ENCODE measurements around the gene TNRC18.
A peak's percentile ranks its signal among the peaks of the same experiment; 100 is the strongest.
"Not testable (repeated sequence)": the region's sequence is repeated elsewhere in the genome, so short reads cannot be mapped to it uniquely, and the experiment has no call there.

Gene TNRC18

DNA sequence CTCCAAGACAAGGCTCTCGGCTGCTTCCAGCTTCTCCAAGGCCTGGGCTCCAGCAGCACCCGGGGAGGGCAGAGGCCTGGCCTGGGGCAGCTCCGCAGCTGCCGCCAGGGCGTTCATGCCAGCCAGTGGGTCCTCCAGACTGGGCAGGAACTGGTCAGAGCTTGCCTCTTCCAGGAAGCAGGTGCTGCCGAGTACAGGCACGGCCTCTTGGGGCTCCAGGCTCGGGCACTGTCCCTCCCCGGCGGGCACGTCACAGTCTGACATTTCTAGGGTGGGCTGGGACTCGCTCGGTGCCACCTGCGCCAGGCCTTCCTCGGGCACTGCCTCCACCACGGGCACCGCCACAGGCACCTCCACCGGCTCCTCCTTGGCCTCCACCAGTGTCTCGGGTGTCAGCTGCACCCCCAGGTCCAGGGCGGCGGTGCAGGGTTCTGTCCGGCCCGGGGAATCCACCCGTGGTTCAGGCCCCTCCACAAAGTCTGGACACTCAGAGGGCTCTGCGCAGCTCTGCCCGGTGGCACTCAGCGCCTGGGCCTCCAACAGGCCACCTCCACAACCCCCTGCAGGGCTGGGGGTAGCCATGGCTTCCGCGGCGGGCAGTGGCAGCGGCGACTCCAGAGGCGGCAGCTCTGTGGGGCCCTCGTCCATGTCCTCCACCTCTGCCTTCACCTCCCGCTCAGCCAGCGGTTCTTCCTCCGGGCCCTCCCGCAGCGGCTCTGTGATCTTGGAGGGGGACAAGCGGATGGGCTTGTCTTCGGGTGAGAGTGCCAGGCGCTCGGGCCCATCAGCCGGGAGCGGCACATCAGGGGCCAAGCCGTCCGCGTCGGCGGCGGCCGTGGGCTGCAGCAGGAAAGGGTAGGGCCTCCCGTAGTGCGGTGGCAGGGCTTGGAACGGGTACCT lies 52.9 kb downstream of the TNRC18 start:
- no peak for DNase-seq

DNA sequence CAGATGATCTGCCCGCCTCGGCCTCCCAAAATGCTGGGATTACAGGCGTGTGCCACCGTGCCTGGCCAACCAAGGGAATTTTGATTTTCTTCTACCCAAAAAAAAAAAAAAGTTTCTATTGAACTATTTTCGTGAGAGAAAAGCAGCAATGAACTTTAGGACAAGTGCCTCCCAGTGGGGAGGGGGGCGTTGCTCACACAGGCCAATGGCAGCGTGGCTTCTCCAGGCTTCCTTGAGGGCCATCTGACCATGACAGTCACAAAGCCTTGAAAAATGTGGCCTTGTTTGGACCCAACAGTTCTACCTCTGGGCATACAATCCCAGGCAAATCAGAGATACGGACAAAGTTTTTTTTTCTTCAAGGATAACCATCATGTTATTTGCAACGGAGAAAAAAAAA lies 56.0 kb downstream of the TNRC18 start:
- no peak for DNase-seq

DNA sequence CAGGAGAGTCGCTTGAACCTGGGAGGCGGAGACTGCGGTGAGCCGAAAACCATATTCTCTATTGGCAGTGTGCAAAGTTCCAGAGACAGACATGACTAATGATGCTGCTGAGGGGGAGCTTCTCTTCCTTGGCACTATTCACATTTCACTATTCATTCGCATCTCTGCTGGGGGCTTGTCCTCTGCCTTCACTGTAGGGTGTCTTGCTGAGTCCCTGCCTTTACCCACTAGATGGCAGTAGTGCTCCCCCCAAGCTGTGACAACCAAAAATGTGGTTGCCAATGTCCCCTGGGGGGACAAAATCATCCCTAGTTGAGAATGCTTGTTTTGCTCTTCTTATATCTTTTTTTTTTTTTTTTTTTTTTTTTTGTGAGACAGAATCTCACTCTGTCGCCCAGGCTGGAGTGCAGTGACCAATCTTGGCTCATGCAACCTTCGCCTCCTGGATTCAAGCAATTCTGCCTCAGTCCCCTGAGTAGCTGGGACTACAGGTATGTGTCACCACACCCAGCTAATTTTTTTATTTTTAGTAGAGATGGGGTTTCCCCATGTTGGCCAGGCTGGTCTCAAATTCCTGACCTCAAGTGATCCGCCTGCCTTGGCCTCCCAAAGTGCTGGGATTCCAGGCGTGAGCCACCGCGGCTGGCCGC lies 57.5 kb downstream of the TNRC18 start:
- peak; percentile 37 for DNase-seq

DNA sequence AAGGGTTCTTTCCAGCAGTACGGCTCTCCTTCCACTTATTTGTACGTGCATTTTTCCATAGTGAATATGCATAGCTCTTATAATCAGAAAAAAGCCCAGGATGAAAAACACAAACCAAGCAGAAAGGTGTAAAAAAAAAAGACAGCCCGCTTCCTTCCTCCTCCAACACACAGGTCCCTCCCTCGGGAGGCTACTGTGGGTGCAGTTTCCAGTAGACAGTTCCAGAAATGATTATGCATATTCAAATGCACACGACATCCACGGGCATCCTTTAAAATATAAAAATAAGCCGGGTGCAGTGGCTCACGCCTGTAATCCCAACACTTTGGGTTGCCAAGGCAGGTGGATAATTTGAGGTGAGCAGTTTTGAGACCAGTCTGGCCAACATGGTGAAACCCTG lies 59.9 kb downstream of the TNRC18 start:
- no peak for DNase-seq

DNA sequence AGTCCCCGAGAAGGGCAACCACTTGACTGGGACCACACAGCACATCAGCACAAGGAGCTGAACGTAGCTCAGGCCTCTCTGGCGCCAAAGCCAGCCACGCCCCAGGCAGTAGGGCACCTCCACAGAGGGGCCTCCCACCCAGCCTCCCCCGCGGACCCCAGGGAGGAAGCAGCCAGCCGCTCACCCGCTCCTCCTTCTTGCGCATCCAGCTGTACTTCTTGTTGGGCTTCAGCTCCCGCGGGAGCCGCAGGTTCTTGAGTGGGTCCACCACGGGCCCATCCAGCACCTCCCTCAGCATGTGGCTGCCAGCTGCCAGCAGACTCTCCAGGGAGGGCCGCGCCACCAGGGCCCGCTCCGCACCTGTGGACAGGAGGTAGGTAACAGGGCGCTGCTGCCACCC lies 61.2 kb downstream of the TNRC18 start:
- no peak for DNase-seq

DNA sequence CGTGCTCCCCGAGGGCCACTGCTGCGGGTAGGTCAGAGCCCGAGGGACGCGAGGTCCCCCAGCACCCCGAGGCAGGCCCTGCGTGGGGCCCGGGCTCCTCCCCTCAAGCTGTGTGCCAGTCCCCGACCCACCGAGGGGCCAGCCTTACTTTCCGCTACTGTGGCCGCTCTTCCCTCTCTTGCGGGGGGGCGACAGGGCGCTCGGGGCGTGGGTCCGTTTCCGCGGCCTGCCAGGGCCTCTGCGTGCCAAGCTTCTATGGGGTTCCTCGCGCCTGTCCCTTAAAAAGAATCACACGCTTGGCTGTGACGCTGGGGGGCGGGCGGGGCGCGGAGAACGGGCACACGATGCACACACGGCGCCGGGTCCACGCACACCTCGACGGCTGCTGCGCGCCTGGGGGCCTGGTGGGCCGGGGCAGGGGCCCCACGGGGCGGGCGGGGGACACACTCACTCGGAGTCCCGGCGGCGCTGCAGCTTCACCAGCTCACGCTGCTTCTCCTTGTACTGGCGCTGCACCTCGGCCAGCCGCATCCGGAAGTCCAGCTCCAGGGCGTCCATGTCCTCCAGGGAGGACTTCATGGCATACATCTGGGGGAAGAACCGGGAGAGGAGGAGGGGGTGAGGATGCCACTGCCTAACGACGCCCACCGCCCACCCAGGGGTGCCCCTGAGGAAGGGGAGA lies 62.0 kb downstream of the TNRC18 start:
- DNase-seq, result no peak

DNA sequence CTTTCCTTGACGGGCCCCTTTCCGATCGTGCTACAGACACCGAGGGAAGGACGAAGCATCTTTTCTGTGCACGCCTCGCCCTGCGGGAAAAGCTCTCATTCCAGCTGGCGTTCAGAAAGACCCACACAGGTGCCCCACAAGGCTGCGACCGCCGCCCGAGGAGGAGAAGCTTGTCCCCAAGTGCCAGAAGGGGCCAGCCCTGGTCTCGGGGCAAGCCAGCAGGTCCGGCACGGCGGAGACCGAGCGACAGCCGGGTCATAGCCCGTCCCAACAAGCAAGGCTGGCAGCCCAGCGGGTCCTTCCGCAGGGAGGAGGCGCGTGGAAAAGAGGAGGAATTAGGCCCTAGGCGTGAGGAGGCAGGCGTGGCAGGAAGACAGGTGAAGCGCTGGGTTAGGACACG lies 62.7 kb downstream of the TNRC18 start:
- DNase-seq, result no peak

DNA sequence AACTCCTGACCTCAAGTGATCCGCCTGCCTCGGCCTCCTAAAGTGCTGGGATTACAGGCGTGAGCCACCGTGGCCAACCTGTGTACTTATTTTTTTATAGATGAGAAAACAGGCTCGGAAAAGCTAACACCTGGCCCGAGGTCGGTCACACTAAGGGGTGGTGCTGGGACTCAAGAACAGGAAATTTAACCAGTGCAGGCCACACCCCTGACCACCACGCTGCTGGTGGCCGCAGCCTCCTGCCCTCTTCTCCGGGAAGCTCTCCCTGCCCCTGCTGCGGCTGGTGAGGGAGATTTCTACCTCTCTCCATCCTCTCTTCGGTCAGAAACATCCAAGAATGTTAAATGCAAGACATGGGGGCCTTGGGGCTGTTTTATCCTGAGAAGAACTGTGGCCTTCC lies 63.2 kb downstream of the TNRC18 start:
- no peak for DNase-seq

DNA sequence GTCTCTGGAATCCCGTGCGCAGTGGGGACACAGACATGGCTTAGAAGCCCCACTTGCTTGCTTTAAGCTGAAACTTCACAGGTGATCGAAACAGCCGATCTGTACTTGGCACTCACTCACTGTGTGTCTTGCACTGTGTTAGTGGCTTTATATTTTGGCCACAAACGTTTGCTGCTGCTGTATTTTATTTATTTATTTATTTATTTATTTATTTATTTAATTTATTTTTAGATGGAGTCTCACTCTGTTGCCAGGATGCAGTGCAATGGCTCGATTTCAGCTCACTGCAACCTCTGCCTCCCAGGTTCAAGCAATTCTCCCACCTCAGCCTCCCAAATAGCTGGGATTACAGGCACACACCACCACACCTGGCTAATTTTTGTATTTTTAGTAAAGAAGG lies 63.6 kb downstream of the TNRC18 start:
- DNase-seq, result not testable (repeated sequence)

DNA sequence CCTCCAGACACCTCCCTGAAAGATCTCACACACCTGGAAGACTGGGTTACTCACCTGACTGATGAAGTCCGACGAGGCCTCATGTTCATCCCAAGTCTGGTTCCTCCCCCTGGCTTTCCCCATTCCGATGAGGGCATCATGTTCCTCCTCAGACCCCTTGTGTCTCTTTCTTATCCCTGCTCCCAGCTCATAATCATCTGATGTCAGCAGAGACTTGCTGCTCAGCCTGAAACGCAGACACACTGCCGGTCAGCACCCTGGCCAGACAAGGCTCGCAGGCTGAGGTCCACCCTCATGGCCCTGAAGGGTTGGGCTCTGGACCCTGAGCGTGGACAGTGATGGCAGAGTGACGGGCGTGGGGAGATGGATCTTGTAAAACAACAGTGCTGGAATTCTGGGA lies 64.3 kb downstream of the TNRC18 start:
- no peak for DNase-seq

DNA sequence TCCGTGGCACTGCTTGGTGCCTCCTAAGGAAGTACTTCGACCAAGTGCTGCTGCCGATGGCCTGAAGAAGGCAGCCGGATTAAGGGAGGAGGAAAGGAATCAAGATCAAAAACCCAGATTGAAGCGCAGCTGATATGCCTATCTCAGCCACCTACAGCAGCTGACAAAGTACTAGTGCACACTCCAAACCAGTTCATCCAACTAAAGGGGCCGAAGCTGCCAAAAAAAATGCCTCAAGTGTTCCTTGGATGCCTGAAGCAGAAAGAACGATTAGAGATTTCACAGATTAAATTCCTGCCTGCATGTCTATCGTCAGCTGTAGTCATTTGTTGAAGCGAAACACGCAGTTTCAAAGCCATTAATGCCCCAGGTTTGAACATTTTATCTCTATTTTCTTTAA lies 65.7 kb downstream of the TNRC18 start:
- no peak for DNase-seq

DNA sequence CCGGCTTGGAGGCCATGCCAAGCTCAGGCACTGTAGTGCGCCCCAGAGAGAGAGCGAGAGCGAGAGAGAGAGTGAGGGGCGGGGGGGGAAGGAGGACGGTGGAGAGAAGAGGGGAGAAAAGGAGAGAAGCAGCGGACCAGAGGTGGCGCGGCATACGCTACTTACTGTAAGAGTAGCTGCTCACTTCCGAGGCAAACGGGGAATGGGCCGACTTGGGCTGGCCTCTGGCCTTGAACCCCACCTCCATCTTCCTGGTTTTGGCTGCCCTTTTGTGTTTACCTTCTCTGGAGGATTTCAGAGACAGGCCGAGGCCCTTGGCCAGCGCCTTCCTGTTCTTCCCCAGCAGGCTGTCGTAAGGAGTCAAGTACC lies 66.9 kb downstream of the TNRC18 start:
- no peak for DNase-seq

DNA sequence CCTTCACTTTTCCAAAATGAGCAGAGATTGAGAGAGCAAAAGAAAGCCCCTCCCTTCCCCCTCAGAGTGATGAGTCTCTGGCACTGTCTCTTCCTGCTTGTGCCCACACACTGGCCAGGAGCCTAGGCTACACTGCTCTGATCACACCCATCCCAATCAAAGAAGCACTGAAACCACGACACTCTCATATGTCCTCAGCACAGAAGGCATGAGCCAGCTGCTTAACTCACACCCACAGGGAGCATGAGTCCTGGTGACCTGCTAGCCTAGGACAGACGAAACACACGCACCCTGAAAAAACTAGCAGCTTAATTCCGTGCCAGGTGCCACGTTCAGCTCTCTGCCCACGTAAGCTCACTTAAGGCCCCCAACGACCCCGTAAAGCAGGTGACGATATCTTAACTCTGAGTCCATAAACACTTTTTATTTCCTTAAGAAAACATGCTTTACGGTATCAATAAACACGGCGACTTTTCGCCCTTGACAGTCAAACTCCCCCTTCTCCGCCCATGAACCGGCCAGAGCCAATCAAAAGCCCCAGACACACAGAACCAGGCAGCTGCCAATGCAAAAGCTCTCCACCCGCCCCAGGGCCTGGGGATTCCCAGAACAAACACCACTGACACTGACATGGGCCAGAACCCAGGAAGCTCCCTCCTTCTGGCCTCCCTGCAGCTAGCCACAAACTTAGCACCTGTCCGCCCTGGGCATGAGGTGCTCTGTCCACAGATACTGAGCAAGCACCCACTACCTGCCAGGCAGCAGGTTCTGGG lies 69.0 kb downstream of the TNRC18 start:
- no peak for DNase-seq

DNA sequence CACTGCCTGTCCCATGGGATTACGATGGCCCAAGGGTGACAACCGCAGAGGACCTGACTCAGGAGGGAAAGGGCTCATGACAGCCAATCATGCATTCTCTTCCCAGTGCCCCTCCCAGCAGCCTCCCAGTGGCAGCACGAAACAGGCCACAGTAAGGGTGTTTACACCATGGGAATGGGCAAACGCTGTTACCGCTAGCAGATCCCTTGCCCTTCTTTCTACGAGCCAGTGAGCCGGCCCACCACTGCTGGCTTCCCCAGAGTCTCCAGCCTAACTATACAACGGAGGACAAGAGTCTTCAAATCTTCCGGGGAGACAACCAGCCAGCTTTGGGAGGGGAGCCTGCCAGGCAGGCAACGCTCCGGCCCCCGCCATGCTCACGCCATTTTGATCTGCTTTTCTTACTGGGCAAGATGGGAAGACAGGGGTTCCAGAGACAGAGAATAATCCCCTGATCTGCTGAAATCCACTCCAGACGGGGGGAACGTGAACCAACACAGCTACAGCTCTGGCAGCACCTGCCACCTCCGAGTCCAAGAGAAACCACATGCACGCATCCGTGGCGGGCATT lies 71.1 kb downstream of the TNRC18 start:
- no peak for DNase-seq

DNA sequence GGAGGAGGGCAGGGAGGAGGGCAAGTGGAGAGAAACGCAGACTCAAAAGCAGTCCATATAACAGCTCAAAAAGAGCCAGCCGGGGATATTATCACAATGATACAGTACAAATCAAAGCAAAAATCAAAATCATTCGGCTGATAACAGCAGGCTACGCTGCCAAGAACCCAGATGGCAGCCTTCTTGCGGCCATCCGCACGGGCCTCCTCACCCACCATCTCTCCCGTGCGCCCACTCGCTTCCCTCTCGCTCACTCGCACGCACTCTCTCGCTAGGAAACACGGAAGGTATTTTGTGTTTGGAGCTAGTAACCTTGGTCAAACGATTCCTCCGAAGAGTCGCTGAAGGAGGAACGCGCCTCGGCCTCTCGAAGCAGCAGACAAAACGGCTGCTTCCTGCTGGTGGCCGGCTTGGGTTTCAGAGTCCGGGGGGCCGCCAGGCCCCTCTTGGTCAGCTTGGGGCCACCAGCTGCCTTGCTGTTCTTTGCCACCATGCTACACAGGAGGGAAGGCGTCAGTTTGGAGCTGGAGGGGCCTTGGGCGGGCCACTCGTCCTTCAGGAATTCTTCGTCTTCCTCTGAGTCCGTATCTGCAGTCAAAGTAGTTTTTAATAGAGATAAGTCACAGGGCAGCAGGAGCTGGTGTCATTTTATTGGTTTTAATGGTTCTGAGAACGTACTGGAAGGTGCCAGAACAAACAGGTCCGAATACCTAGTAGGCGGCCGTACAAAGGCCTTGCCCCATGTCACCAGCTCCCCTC lies 71.9 kb downstream of the TNRC18 start:
- no peak for DNase-seq

DNA sequence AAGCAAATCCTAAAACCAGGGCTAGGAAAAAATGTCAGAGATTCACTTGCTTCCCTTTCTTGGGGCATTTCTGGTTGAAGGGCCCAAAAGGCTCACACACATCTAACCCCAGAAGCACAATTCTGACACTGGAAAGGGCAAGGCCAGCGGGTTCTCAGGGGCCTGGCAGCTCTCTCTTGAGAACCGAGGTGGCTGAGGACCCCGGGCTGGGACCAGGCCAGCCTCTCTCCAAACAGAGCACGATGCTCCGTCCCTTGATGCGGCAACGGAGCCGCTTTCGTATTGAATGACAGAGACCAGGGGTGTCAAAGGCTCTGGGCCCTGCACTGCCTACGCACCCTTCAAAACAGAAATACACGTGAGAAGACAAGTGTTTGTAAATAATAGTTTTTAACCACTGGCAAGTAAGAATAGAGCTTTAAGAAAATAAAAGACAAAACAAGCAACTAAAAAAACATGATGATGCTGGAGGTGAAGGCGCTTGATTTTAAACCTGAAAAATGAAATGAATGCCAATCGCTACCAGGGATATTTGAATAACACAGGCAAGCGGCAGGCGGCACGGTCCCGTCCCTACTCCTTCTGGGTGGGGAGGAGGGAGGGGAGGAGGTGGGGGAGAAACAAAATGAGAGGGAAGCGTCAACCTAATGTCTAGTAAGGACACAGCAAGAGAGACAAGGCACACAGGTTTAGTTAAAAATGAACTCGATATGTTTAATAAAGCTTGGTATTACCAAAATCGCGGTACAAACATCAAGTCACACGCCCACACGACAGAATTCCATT lies 72.8 kb downstream of the TNRC18 start:
- DNase-seq, result no peak

DNA sequence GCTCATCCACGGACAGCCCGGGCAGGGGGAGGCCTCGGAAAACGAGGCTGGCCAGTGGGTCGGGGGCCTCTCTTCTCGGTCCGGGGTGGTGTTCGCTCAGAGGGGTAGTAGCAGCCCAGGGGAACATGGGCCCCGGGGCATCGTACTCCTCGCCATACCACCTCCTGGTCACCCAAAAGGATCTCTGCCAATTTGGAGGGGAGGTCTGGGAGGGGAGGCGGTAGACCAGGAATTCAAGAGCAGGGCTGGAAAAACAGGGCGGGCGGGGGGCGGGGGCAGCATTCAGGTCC lies 73.5 kb downstream of the TNRC18 start:
- DNase-seq, result no peak

DNA sequence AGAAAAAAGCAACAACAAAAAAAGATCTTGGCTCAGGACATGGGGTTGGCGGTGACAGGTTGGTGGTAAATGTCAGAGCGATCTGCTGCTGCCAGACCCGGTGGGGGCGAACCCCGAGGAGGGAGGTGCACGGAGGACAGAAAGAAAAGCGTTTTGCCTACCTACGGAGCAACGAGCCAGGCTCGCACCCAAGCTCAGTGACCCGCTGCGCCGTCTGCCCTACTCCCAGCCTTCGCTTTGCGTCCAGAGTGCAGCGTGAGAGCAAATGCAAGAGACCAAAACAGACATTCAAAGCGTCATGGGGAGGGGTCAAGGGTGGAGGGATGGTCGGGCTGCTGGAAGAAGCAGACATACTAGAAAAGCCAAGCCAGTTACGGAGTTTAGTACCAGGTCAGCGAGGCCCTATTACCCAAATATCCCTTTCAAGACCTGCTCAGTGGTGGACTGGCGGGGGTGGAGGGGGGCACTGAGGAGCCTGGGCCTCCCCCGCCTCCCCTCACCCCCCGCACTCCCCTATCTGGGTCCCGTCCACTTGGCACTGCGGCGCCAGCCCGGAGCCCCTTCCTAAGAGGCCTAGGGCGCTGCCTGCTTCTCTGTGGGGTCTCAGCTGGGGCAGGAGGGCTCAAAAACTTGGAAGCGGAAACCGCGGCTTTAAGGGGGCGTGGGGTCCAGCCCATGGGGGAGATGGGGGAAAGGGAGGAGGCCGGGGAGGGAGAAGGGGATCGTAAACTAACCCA lies 74.0 kb downstream of the TNRC18 start:
- no peak for DNase-seq

DNA sequence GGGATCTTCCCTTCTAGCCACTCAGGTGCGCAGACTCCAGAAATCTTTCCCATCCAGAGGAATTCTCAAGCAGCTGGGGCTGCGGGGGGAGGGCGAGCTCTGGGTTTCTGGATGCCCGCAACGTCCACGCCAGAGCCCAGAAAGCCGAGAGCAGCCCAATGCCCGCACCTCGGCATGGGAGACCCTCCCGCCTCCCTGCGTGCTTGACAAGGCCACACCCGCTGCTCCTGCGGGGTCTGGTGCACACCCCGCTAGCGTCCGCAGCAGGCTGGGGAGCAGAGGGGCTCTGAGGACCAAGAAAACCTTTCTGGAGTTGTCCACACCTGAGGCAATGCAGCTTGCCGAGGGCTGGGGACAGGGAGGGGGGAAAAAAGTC lies 74.6 kb downstream of the TNRC18 start:
- DNase-seq, result no peak

DNA sequence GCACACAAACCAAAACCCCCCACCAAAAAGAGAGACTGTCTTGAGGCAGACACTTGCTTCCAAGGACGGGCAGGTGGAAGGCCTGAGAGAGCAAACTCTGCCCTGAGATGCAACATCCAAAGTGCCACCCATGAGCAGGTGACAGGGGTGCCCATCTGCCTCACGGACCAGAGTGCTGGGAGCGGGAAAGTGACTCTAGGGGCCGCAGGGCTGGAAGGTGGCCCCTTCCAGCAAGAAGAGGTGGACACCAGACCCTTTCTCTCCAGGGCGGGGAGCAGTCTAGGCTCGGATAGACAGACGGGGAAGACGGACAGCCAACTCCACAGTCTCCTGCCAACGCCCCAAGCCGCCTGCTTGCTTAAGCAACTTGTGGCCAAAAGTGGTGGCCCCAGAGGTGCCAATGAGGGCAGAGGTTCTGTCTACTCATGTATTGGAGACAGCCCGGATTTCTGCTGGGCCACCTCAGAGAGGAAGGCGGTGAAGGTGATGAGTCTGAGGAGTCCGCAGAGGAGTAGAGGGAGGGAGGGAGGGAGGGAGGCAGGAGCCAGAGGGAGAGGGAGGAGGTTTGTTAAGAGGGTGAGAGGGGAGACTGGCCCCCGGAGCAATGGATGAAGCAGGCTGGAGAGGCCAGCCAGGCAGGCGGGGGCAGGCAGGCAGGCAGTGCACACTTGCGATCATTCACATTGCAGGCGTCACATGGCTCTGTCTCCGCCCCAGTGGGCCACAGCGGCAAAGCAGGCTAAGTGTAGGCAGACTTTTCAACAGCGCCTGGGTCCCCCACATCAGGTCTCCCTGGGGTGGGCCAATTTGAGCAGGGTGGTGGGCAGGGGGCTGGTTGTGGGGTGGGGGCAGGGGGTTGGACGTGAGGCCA lies 75.3 kb downstream of the TNRC18 start:
- DNase-seq, result no peak

All from DMS 273 treated with DMSO at 0.1 percent for 48 hours (cell line).